CD4-positive, alpha-beta T cell treated with Interleukin-2 at 100 ng/mL for 4 hours (primary cell): ENCODE results near the gene U2AF1L4.
A peak's percentile ranks its signal among the peaks of the same experiment; 100 is the strongest.
"Not testable (repeated sequence)": the region's sequence is repeated elsewhere in the genome, so short reads cannot be mapped to it uniquely, and the experiment has no call there.

ENCODE experiments used
- DNase-seq: peaks from one replicate; pipeline ENCODE4 v3.0.0-alpha.2; 2020; ENCODE audit warnings: low spot score

U2AF1L4 gene

GRCh38 chr19:35780717-35781116 lies 35.5 kb upstream of the U2AF1L4 start:
- DNase-seq, result no peak

- no peak for DNase-seq
Measured at GRCh38 chr19:35780058-35780457, 34.8 kb upstream of the U2AF1L4 start.

- no peak for DNase-seq
Measured at GRCh38 chr19:35779033-35779432, 33.8 kb upstream of the U2AF1L4 start.

- DNase-seq, result no peak
Measured at GRCh38 chr19:35777961-35778360, 32.7 kb upstream of the U2AF1L4 start.

GRCh38 chr19:35777086-35777841 lies 32.0 kb upstream of the U2AF1L4 start:
- DNase-seq, result no peak

- DNase-seq, result no peak
Measured at GRCh38 chr19:35776102-35776788, 31.0 kb upstream of the U2AF1L4 start.

GRCh38 chr19:35775298-35776101 lies 30.3 kb upstream of the U2AF1L4 start, which contains the start of gene ARHGAP33:
ARHGAP33 (plus strand) TSS chr19:35775564; CDS start chr19:35775659, 95 bp downstream.
- DNase-seq, result peak; percentile 99

- DNase-seq, result no peak
Measured at GRCh38 chr19:35775046-35775297, 29.8 kb upstream of the U2AF1L4 start.

- DNase-seq, result no peak
Measured at GRCh38 chr19:35774274-35775045, 29.2 kb upstream of the U2AF1L4 start.

- no peak for DNase-seq
Measured at GRCh38 chr19:35773020-35773806, 28.0 kb upstream of the U2AF1L4 start.

- not testable (repeated sequence) for DNase-seq
Measured at GRCh38 chr19:35772362-35772761, 27.1 kb upstream of the U2AF1L4 start.

- no peak for DNase-seq
Measured at GRCh38 chr19:35768082-35768421, 22.8 kb upstream of the U2AF1L4 start.

GRCh38 chr19:35767288-35768081 lies 22.3 kb upstream of the U2AF1L4 start:
- DNase-seq, result no peak

GRCh38 chr19:35766571-35767104 lies 21.4 kb upstream of the U2AF1L4 start:
- no peak for DNase-seq

GRCh38 chr19:35764432-35765315 lies 19.5 kb upstream of the U2AF1L4 start:
- no peak for DNase-seq

GRCh38 chr19:35760711-35761349 lies 15.6 kb upstream of the U2AF1L4 start:
- no peak for DNase-seq

- DNase-seq, result no peak
Measured at GRCh38 chr19:35759697-35760096, 14.5 kb upstream of the U2AF1L4 start.

GRCh38 chr19:35757749-35758608 lies 12.8 kb upstream of the U2AF1L4 start, which contains the start of gene PROSER3:
PROSER3 (plus strand) TSS chr19:35758176; CDS start chr19:35758216, 40 bp downstream.
- peak; percentile 100 for DNase-seq
